KMS-11 (cell line): Measurements from ENCODE around the gene SMYD2.
A peak's percentile ranks its signal among the peaks of the same experiment; 100 is the strongest.

Experiments
- H2AFZ ChIP-seq: fragments of 200-600 bp; sonication (generic); 2 replicates; pipeline ENCODE4 v1.6.1; 2016; ENCODE audit warnings: antibody characterized with exemption, mixed run types, low read depth
- H3K27ac ChIP-seq: fragments of 200-600 bp; sonication (generic); 2 replicates; pipeline ENCODE4 v1.6.1; 2016; ENCODE audit warnings: mild to moderate bottlenecking, mixed run types
- H3K27me3 ChIP-seq: fragments of 200-600 bp; sonication (generic); 2 replicates; pipeline ENCODE4 v1.6.1; 2017; ENCODE audit warnings: mild to moderate bottlenecking, low read depth, mixed run types, moderate library complexity; ENCODE audit not compliant: insufficient read depth
- H3K36me3 ChIP-seq: fragments of 200-600 bp; sonication (generic); 2 replicates; pipeline ENCODE4 v1.6.1; 2017; ENCODE audit warnings: mild to moderate bottlenecking, mixed run types; ENCODE audit not compliant: insufficient read depth
- H3K4me1 ChIP-seq: fragments of 200-600 bp; sonication (generic); 2 replicates; pipeline ENCODE4 v1.6.1; 2016; ENCODE audit warnings: mild to moderate bottlenecking, low read depth, mixed run types; ENCODE audit not compliant: poor library complexity, severe bottlenecking
- H3K4me2 ChIP-seq: fragments of 200-600 bp; sonication (generic); 2 replicates; pipeline ENCODE4 v1.7.0; 2016; ENCODE audit warnings: mild to moderate bottlenecking, mixed run types
- H3K4me3 ChIP-seq: fragments of 200-600 bp; sonication (generic); IDR thresholded peaks from 2 replicates; pipeline ENCODE4 v1.6.1; 2017; ENCODE audit warnings: low read depth, low read length, mixed read lengths; ENCODE audit not compliant: insufficient read depth
- H3K79me2 ChIP-seq: fragments of 200-600 bp; sonication (generic); 2 replicates; pipeline ENCODE4 v1.6.1; 2016; ENCODE audit warnings: low read depth, mixed run types; ENCODE audit not compliant: insufficient read depth
- H3K9ac ChIP-seq: fragments of 200-600 bp; sonication (generic); 2 replicates; pipeline ENCODE4 v1.6.1; 2016; ENCODE audit warnings: mild to moderate bottlenecking, mixed run types
- H4K20me1 ChIP-seq: fragments of 200-600 bp; sonication (generic); 2 replicates; pipeline ENCODE4 v1.6.1; 2016; ENCODE audit warnings: mild to moderate bottlenecking, mixed run types; ENCODE audit not compliant: insufficient read depth
- CTCF ChIP-seq: fragments of 200-600 bp; sonication (generic); conservative IDR thresholded peaks from 2 replicates; pipeline ENCODE4 v1.6.1; 2017; ENCODE audit warnings: low read depth, mild to moderate bottlenecking, antibody characterized with exemption, low read length, moderate library complexity, mixed read lengths

The SMYD2 gene

DNA sequence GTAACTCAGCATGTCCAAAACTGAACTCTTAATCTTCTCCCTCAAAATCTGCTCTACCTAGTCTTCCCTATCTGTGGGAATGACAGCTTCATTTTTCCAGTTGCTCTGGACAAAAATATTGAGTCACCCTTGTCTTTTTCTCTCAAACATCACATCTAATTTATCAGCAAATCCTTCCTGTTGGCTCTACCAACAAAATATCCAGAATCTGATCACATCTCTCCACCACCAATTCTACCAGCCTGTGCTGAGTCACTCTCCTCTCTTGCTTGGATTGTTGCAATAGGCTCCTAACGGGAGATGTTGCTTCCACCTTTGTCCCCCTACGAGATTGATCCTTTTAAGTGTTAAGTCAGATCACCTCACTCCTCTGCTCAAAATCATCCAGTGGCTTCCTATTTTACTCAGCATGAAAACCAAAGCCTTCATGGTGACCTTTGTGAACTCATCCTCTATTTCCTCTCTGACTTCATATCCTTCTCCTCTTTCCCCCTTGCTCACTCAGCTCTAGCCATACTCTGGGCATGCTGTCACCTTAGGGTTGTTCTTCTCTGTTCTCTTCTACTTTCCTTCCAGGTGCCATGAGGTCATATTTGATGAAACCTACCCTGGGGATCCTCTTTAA is 21.5 kb upstream of the SMYD2 start:
- Histone ChIP-seq H3K27ac (peak overlapping the region; percentile 2; the same call in 1 of the 2 replicates), H4K20me1 (no peaks in the 10 kb centered on the region), H3K36me3 (no peaks in the 10 kb centered on the region), H3K4me1 (peaks cover 31% of the 10 kb centered on the region), H3K9ac (no peak overlapping the region), H3K4me2 (peak overlapping the region; percentile 12; the same call in 1 of the 2 replicates), H2AFZ (no peak overlapping the region; the same call in 1 of the 2 replicates), H3K27me3 (no peaks in the 10 kb centered on the region), H3K79me2 (no peaks in the 10 kb centered on the region), H3K4me3 (no peak overlapping the region)
- TF ChIP-seq CTCF = no peak; the same call in 1 of the 2 replicates

DNA sequence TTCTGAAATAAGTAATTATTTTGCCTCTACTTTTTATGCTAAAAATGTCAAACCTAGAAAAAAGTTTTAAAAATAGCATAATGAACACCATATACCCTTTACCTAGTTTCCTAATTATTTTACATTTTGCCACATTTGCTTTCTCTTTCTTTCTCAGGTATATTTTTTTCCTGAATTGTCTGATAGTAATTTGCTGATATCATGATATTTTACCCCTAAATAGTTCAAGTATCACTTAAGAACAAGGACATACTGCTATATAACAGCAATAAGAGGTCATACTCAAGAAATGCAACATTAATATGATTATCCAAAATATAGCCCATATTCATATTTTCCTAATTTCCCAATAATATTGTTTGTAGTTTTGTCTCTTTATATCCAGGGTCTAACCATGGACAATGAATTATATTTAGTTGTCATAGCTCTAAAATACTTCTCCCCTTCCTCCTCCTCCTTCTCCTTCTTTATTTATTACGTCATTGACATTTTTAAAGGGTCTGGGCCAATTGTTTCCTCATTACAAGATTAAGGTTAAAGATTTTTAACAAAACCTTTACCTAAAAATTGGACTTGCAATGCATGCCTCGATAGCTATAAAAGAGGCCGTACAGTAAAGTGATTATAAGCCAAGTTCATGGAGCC is 20.3 kb upstream of the SMYD2 start:
- Histone ChIP-seq H3K4me3 (no peak overlapping the region), H3K27ac (no peak overlapping the region), H3K4me2 (peak overlapping the region; percentile 15; the same call in 1 of the 2 replicates), H3K36me3 (no peaks in the 10 kb centered on the region), H3K27me3 (no peaks in the 10 kb centered on the region), H3K79me2 (no peaks in the 10 kb centered on the region), H2AFZ (no peak overlapping the region), H3K4me1 (peaks cover 31% of the 10 kb centered on the region), H4K20me1 (no peaks in the 10 kb centered on the region), H3K9ac (no peak overlapping the region)
- no peak; the same call in 1 of the 2 replicates for TF ChIP-seq CTCF

- no peak overlapping the region for H3K4me3 ChIP-seq
- peak; percentile 97 for TF ChIP-seq CTCF
- H3K4me2 ChIP-seq = peak overlapping the region; percentile 15; the same call in 1 of the 2 replicates
- H3K4me1 ChIP-seq = peaks cover 31% of the 10 kb centered on the region
- H3K9ac ChIP-seq = no peak overlapping the region
- no peaks in the 10 kb centered on the region for H3K79me2 ChIP-seq
- H3K27me3 ChIP-seq = no peaks in the 10 kb centered on the region
- no peaks in the 10 kb centered on the region for H3K36me3 ChIP-seq
- H2AFZ ChIP-seq = peak overlapping the region; percentile 36
- no peak overlapping the region for H3K27ac ChIP-seq
- H4K20me1 ChIP-seq = no peaks in the 10 kb centered on the region
These were observed 19.5 kb upstream of the SMYD2 start for GRCh38 chr1:214261206-214262123.

DNA sequence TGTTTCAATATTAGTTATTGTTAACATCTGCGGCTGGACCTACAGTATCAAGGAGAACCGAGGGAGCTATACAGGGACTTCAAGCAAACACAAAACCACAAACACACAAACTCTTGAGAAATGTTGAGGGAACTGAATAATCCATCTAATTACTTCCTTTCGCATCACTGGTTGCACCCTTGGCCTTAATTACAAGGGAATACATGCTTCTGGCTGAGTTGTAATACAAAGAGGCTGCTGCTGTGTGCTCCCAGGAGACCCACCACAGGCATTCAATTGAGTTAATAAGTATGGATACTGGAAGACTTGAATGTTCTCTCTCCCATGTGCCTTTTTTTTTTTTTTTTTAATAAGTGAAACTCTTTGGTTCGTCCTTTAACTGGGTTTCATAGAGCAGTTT is 16.8 kb upstream of the SMYD2 start:
- H3K27ac ChIP-seq = no peak overlapping the region
- H3K27me3 ChIP-seq = no peaks in the 10 kb centered on the region
- no peak for TF ChIP-seq CTCF
- no peak overlapping the region for H3K9ac ChIP-seq
- H3K79me2 ChIP-seq = no peaks in the 10 kb centered on the region
- H4K20me1 ChIP-seq = no peaks in the 10 kb centered on the region
- no peak overlapping the region for H2AFZ ChIP-seq
- no peak overlapping the region for H3K4me3 ChIP-seq
- H3K4me1 ChIP-seq = peaks cover 28% of the 10 kb centered on the region
- no peak overlapping the region for H3K4me2 ChIP-seq
- H3K36me3 ChIP-seq = no peaks in the 10 kb centered on the region
